Peyer's patch (tissue), 4 donors: ENCODE data around the gene CNTN4.

Experiments used
- CTCF ChIP-seq, 6 experiments: fragments of 450-650 bp in 4 of 6; fragments of 200-600 bp in 2 of 6; sonication (generic) in 1 of 6; IDR thresholded peaks; one replicate each; pipeline ENCODE4 v1.5.1; 2017 to 2019; ENCODE audit warnings: antibody characterized with exemption in 6 of 6, mild to moderate bottlenecking in 3 of 6, moderate library complexity in 1 of 6
- POLR2A ChIP-seq, 2 donors: fragments of 450-650 bp; IDR thresholded peaks; one replicate each; pipeline ENCODE4 v1.5.1; 2017; ENCODE audit warnings: antibody characterized with exemption in 2 of 2, mild to moderate bottlenecking in 2 of 2, moderate library complexity in 2 of 2

GRCh38 chr3:2862366-2862765, 763.7 kb downstream of the CNTN4 start:
- TF ChIP-seq POLR2A (IDR thresholded peaks at IDR 0.05) (no peak), CTCF (IDR thresholded peaks at IDR 0.05) (no peak)
